Neuronal stem cell (in vitro differentiated cells): Measurements from ENCODE around the gene SIPA1.
A peak's percentile ranks its signal among the peaks of the same experiment; 100 is the strongest.

Experiments
- DNase-seq: peaks from one replicate; pipeline ENCODE4 v3.0.0-alpha.2; 2013; ENCODE audit warnings: low spot score
- H2AFZ ChIP-seq: one replicate; pipeline ENCODE4 v1.6.1; 2013; ENCODE audit warnings: mild to moderate bottlenecking, low read length, inconsistent platforms
- H2AK5ac ChIP-seq: 2 replicates; pipeline ENCODE4 v1.6.1; 2013; ENCODE audit warnings: low read depth, mild to moderate bottlenecking, inconsistent platforms, low read length, moderate library complexity, mixed read lengths
- H2BK120ac ChIP-seq: 2 replicates; pipeline ENCODE4 v1.6.1; 2013; ENCODE audit warnings: low read depth, mild to moderate bottlenecking, inconsistent platforms, low read length, moderate library complexity, mixed read lengths
- H2BK12ac ChIP-seq: one replicate; pipeline ENCODE4 v1.6.1; 2013; ENCODE audit warnings: low read length, inconsistent platforms
- H2BK15ac ChIP-seq: 2 replicates; pipeline ENCODE4 v1.6.1; 2013; ENCODE audit warnings: mild to moderate bottlenecking, low read length, inconsistent platforms, mixed read lengths
- H2BK5ac ChIP-seq: one replicate; pipeline ENCODE4 v1.6.1; 2013; ENCODE audit warnings: inconsistent platforms, mild to moderate bottlenecking, low read length, moderate library complexity
- H3K14ac ChIP-seq: one replicate; pipeline ENCODE4 v1.6.1; 2013; ENCODE audit warnings: low read length, inconsistent platforms
- H3K18ac ChIP-seq: 2 replicates; pipeline ENCODE4 v1.6.1; 2013; ENCODE audit warnings: low read length, inconsistent platforms
- H3K23ac ChIP-seq: 2 replicates; pipeline ENCODE4 v1.6.1; 2013; ENCODE audit warnings: low read depth, mild to moderate bottlenecking, mixed read lengths, low read length, inconsistent platforms; ENCODE audit not compliant: poor library complexity
- H3K27ac ChIP-seq: replicated peaks from 3 replicates; pipeline ENCODE4 v1.5.1; 2013; ENCODE audit warnings: low read length, inconsistent platforms
- H3K27me3 ChIP-seq, 3 experiments: 2 replicates each; pipeline ENCODE4 v1.6.1; 2013; ENCODE audit warnings: low read length in 3 of 3, mild to moderate bottlenecking in 2 of 3, inconsistent platforms in 1 of 3, low read depth in 1 of 3, mixed read lengths in 1 of 3, moderate library complexity in 1 of 3; ENCODE audit not compliant: control insufficient read depth in 3 of 3, insufficient read depth in 3 of 3
- H3K36me3 ChIP-seq, 2 donors: replicated peaks in 1 of 2; 2 replicates each; pipeline ENCODE4 v1.6.1; 2013; ENCODE audit warnings: low read length in 2 of 2; ENCODE audit not compliant: control insufficient read depth in 2 of 2, insufficient read depth in 2 of 2
- H3K4ac ChIP-seq: 2 replicates; pipeline ENCODE4 v1.6.1; 2013; ENCODE audit warnings: inconsistent platforms, mild to moderate bottlenecking, low read length, moderate library complexity
- H3K4me1 ChIP-seq, 2 donors: 1 replicate in 1 of 2; 2 replicates in 1 of 2; pipeline ENCODE4 v1.6.1; 2013; ENCODE audit warnings: low read length in 2 of 2, low read depth in 1 of 2; ENCODE audit not compliant: control insufficient read depth in 2 of 2, insufficient read depth in 1 of 2
- H3K4me2 ChIP-seq: one replicate; pipeline ENCODE4 v1.6.1; 2013; ENCODE audit warnings: mild to moderate bottlenecking, low read length, inconsistent platforms; ENCODE audit not compliant: insufficient read depth, poor library complexity, severe bottlenecking
- H3K4me3 ChIP-seq, 2 donors: 2 replicates each; pipeline ENCODE4 v1.5.1; 2013; ENCODE audit warnings: low read length in 2 of 2, mild to moderate bottlenecking in 2 of 2, inconsistent platforms in 1 of 2, moderate library complexity in 1 of 2
- H3K79me1 ChIP-seq: one replicate; pipeline ENCODE4 v1.6.1; 2013; ENCODE audit warnings: low read depth, mild to moderate bottlenecking, inconsistent platforms, low read length, moderate library complexity
- H3K9ac ChIP-seq: one replicate; pipeline ENCODE4 v1.6.1; 2013; ENCODE audit warnings: mild to moderate bottlenecking, low read depth, low read length, inconsistent platforms; ENCODE audit not compliant: poor library complexity
- H3K9me3 ChIP-seq, 2 donors: replicated peaks in 1 of 2; 2 replicates each; pipeline versions ENCODE3 to v1.6.1; 2013; ENCODE audit warnings: low read length in 2 of 2, mild to moderate bottlenecking in 2 of 2, inconsistent platforms in 1 of 2, low read depth in 1 of 2, mixed read lengths in 1 of 2, moderate library complexity in 1 of 2; ENCODE audit not compliant: control insufficient read depth in 2 of 2, insufficient read depth in 1 of 2
- H4K8ac ChIP-seq: one replicate; pipeline ENCODE4 v1.6.1; 2013; ENCODE audit warnings: low read depth, mild to moderate bottlenecking, inconsistent platforms, low read length, moderate library complexity
- H4K91ac ChIP-seq: one replicate; pipeline ENCODE4 v1.6.1; 2013; ENCODE audit warnings: low read length, low read depth, mild to moderate bottlenecking, inconsistent platforms; ENCODE audit not compliant: poor library complexity
- WGBS, 2 donors: extraction: QIAGEN DNeasy Blood & Tissue Kit; methylation state at CpG; one replicate each; pipeline ENCODE4 v1.1.7; 2013; ENCODE audit warnings: missing lambda C conversion rate in 2 of 2, mixed read lengths in 1 of 2; ENCODE audit not compliant: insufficient read length in 2 of 2, insufficient replicate concordance in 1 of 2; ENCODE audit errors: extremely low coverage in 2 of 2; 5-methylcytosine and 5-hydroxymethylcytosine counted together

Gene SIPA1

GRCh38 chr11:65624931-65625627, 12.8 kb upstream of the SIPA1 start:
- H3K4me3 ChIP-seq: peak overlapping the region in 1 of 2 donors; percentile 8
- H3K9ac ChIP-seq: no peak overlapping the region
- H3K4ac ChIP-seq: no peak overlapping the region
- no peak overlapping the region for H2AK5ac ChIP-seq
- peaks cover 0 to 1% (median 0%) of the 10 kb centered on the region in 3 experiments for H3K27me3 ChIP-seq
- H2BK5ac ChIP-seq: peak overlapping the region; percentile 39
- DNase-seq: no peak
- H3K18ac ChIP-seq: no peak overlapping the region
- H3K23ac ChIP-seq: no peak overlapping the region
- H2AFZ ChIP-seq: no peak overlapping the region
- no peak overlapping the region for H3K4me2 ChIP-seq
- H3K36me3 ChIP-seq: peaks cover 53 to 93% of the 10 kb centered on the region in 2 donors
- no CpG with 5 or more reads among the region's 30 CpGs for WGBS, 2 donors
- no peak overlapping the region for H3K14ac ChIP-seq
- peaks cover 0 to 2% of the 10 kb centered on the region in 2 donors for H3K9me3 ChIP-seq
- peaks cover 6% of the 10 kb centered on the region for H3K79me1 ChIP-seq
- H3K4me1 ChIP-seq: no peaks in the 10 kb centered on the region
- H4K91ac ChIP-seq: no peak overlapping the region
- no peak overlapping the region for H3K27ac ChIP-seq
- H2BK15ac ChIP-seq: no peak overlapping the region
- no peak overlapping the region for H2BK12ac ChIP-seq
- H2BK120ac ChIP-seq: no peak overlapping the region
- H4K8ac ChIP-seq: no peak overlapping the region

GRCh38 chr11:65625628-65626342, 12.1 kb upstream of the SIPA1 start:
- no CpG with 5 or more reads among the region's 30 CpGs for WGBS, 2 donors
- peaks cover 0 to 1% (median 0%) of the 10 kb centered on the region in 3 experiments for H3K27me3 ChIP-seq

GRCh38 chr11:65627202-65627601, 10.7 kb upstream of the SIPA1 start:
- no peak overlapping the region for H3K23ac ChIP-seq
- H2BK5ac ChIP-seq: no peak overlapping the region
- no peak overlapping the region for H4K8ac ChIP-seq
- H3K9ac ChIP-seq: peak overlapping the region; percentile 1
- no peaks in the 10 kb centered on the region for H3K9me3 ChIP-seq
- no peak overlapping the region for H3K4ac ChIP-seq
- H3K4me2 ChIP-seq: no peak overlapping the region
- H3K36me3 ChIP-seq: peaks cover 63 to 90% of the 10 kb centered on the region in 2 donors
- H2BK120ac ChIP-seq: no peak overlapping the region
- H2AK5ac ChIP-seq: no peak overlapping the region
- no peaks in the 10 kb centered on the region for H3K4me1 ChIP-seq
- H2BK12ac ChIP-seq: no peak overlapping the region
- H4K91ac ChIP-seq: no peak overlapping the region
- H3K27ac ChIP-seq: no peak overlapping the region
- H3K79me1 ChIP-seq: peaks cover 1% of the 10 kb centered on the region
- no peak overlapping the region for H3K14ac ChIP-seq
- H2AFZ ChIP-seq: no peak overlapping the region
- H3K27me3 ChIP-seq: peaks cover 0 to 1% (median 0%) of the 10 kb centered on the region in 3 experiments
- no peak overlapping the region for H2BK15ac ChIP-seq
- no CpG with 5 or more reads among the region's 13 CpGs for WGBS, 2 donors
- H3K4me3 ChIP-seq: no peak overlapping the region
- no peak overlapping the region for H3K18ac ChIP-seq
- no peak for DNase-seq

More at GRCh38 chr11:65625628-65626342, 12.1 kb upstream of the SIPA1 start:
- Histone ChIP-seq H3K14ac (no peak overlapping the region), H3K4me1 (no peaks in the 10 kb centered on the region), H3K4ac (no peak overlapping the region), H4K8ac (no peak overlapping the region), H2AK5ac (no peak overlapping the region), H3K4me3 (no peak overlapping the region), H3K79me1 (peaks cover 6% of the 10 kb centered on the region), H2AFZ (no peak overlapping the region), H3K4me2 (no peak overlapping the region), H2BK12ac (no peak overlapping the region), H3K18ac (no peak overlapping the region), H4K91ac (no peak overlapping the region), H3K9ac (peak overlapping the region; percentile 60), H2BK15ac (no peak overlapping the region), H2BK120ac (no peak overlapping the region), H3K23ac (peak overlapping the region; percentile 44), H2BK5ac (no peak overlapping the region), H3K36me3 (peaks cover 58 to 93% of the 10 kb centered on the region in 2 donors), H3K9me3 (peaks cover 0 to 2% of the 10 kb centered on the region in 2 donors), H3K27ac (no peak overlapping the region)
- no peak for DNase-seq

DNA sequence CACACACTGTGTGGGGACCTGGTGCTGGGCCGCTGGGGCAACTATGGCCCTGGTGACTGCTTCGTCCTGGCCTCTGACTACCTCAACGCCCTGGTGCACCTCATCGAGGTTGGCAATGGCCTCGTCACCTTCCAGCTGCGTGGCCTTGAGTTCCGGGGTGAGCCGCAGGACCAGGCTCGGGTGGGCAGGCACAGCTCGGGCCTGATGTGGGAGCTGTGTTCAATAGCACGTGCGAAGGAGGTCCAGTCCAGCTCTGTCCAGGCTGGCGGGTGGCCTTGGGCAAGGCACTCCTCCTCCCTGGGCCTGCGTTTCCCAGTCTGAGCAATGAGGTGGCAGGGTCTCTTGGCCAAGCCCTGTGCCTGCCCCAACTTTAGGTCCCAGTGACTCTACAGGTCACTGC, 8.3 kb upstream of the SIPA1 start:
- Histone ChIP-seq H3K36me3 (peaks cover 61 to 89% of the 10 kb centered on the region in 2 donors), H3K18ac (no peak overlapping the region), H2AFZ (no peak overlapping the region), H3K9me3 (no peaks in the 10 kb centered on the region), H2BK120ac (no peak overlapping the region), H3K4me1 (no peaks in the 10 kb centered on the region), H3K4me2 (no peak overlapping the region), H4K8ac (no peak overlapping the region), H2BK12ac (no peak overlapping the region), H3K27me3 (peaks cover 0 to 1% (median 0%) of the 10 kb centered on the region in 3 experiments), H3K23ac (peak overlapping the region; percentile 65), H3K9ac (no peak overlapping the region), H3K4me3 (no peak overlapping the region), H3K79me1 (peaks cover 2% of the 10 kb centered on the region), H2BK5ac (no peak overlapping the region), H3K27ac (no peak overlapping the region), H3K14ac (no peak overlapping the region), H2AK5ac (no peak overlapping the region), H4K91ac (no peak overlapping the region), H2BK15ac (no peak overlapping the region), H3K4ac (no peak overlapping the region)
- WGBS, 2 donors: no CpG with 5 or more reads among the region's 14 CpGs
- DNase-seq: no peak
